GM18520 (cell line): ENCODE data around the gene ARHGAP10.
"Not testable (repeated sequence)": the region's sequence is repeated elsewhere in the genome, so short reads cannot be mapped to it uniquely, and the experiment has no call there.

ENCODE experiments used
- ATAC-seq: cut with Tn5 transposase; IDR thresholded peaks from one replicate; pipeline ENCODE4 v1.9.1; 2021; ENCODE audit not compliant: unreplicated experiment

ARHGAP10 gene

DNA sequence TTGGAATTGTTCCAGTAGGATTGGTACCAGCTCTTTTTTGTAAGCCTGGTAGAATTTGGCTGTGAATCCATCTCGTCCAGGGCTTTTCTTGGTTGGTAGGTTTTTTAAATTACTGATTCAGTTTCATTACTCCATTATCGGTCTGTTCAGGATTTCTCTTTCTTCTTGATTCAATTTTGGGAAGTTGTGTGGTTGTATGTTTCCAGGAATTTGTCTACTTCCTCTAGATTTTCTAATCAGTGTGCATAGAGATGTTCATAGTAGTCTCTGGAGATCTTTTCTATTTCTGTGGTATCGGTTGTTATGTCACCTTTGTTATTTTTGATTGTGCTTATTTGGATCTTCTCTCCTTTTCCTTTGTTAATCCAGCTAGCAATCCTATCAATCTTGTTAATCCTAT, 248.7 kb downstream of the ARHGAP10 start:
- ATAC-seq: no peak

DNA sequence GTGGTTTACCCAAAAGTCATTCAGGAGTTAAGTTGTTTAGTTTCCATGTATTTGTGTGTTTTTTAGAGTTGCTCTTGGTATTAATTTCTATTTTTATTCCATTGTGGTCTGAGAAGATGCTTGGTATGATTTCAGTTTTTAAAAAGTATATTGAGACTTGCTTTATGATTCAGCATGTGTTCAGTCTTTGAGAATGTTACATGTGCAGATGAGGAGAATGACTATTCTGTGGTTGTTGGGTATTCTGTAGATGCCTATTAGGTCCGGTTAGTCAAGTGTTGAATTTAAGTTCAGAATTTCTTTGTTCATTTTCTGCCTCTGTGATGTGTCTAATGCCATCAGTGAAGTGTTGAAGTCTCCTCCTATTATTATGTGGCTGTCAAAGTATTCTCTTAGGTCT, 249.4 kb downstream of the ARHGAP10 start:
- ATAC-seq: peak; percentile 99

DNA sequence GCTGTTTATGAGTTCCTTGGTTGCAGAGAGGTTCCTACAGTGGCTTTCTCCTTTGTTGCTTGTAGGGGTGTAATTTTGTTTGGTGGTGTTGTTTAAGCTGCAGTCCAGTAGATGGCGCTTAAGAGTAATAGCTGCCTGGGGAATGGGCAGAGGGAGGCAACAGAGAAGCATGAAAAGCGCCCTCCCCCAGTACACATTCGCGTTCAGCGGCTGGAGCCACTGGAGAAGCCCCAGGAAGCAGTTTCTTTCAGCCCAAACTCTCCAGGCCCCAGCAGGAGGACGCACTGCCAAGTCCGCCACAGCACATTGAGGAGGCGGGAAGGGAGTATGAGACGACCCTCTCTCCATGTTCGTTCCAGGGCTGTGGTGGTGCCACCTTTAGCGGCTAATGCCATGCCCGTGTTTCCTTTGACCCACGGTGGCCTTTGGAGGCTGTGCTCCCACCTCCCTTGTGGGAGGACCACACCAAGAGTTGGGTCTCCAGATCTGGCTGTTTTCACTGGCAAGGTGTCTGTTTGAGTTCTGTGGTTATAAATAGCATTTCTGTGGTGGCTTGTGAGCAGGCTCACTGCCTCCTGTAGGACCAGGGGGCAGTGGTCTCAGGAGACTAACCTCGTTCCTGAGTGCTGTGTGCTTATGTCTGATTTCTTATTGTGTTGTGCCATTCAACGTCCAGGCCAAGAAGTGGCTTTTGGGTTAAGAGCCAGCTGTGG, 252.3 kb downstream of the ARHGAP10 start:
- ATAC-seq: no peak

DNA sequence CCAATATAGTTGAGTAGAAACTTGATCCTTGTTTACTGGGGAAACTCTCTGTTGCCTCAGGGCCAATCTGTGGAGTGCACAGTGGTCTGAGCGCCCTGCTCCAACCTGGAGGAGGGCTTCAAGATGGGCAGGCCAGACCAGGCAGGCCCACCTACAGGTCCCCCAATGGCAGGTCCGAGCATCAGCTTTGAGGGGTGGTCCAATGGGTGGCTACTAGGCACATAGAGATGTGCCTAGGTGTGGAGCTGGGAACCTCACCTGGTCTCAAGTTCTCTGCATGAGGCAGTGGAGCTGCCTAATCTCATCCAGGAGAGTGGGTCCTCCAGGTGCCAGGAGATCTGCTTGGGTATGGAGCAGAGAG, 252.9 kb downstream of the ARHGAP10 start:
- ATAC-seq: no peak

DNA sequence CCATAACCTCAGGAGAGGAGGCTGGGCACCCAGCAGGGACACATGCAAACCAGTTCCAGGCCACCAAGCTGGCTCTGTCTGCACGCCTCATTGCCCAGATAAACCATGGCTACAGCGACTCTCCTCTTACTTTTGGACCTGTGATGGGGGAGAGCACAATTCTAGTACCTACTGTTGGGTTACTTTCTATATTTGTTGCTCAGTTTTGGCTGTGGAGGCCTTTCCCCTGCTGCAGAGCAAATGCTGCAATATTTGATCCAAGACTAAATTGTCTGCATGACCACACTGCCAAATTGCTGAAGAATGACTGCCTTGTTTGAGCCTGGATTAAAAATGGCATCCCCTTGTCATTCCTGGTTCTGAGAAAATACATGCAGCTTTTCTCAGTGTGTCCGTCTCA, 253.5 kb downstream of the ARHGAP10 start:
- ATAC-seq: no peak

DNA sequence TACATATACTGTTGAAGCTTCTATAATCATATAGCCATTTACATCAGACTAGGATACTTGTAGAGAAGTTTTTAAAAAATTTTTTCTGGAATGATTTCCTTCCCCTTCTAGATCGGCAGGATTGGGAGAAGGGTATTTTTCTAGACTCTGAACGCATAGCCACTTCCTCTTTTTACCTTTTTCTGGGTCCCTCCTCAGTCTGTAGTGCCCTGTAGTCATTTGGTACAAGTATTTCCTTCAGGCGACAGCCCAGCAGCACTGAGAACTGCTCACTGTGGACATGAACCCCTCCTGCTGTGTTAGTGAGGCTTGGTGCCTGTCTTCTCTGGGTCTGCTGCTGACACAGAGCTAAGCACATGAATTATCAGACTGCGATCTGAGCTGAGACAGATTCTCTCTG, 255.4 kb downstream of the ARHGAP10 start:
- ATAC-seq: peak; percentile 63

DNA sequence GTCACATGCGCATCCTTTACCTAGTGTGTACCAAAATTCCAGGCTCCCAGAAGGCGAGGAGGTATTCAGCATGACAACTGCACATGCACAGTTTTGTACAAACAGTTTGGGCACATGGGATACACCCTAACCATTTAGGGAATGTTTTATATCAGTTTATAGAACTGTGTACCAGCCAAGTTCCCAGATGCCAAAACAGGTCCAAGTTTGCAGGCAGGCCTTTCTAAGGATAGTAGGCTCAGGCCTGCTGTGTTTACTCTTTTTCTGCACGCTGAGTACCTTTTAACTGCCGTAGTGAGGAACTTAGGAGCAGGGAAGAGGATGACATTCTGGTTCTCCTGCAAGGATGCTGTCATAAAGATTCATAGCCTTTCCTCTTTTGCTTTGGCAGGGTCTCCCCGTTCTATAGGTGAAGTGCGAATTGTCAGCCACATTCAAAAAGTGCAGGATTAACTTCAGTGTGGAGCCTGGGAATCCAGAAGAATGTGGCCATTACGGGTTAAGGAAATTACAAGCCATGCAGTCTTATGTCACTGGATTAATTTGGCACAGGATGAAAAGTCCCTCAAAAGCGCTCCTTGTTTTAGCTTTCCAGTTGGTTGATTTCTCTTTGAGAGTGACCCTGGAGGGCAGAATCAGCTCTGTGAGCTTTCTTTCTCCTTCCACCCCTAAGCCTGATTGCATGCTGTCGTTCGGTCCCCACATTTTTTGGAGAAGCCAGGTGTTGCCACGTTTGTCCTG, 259.8 kb downstream of the ARHGAP10 start:
- ATAC-seq: no peak

DNA sequence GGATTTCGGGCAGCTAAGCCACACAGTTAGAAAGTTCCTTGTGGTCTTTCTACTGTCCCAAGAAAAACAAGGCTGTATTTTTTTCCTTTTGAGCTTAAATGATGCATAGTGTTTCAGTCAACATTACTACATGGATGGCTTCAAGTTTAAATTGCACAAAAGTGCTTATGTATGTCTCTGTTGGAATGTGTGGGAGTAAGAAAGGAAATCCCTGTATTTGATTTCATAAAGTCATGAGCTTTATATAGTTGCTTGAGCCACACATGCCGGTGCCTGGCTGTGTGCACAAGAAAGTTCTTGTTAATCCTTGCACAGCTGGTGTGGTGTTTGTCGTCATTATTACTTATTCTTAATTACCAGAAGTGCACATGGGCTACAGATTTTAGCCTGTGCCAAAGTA, 262.2 kb downstream of the ARHGAP10 start:
- ATAC-seq: no peak

DNA sequence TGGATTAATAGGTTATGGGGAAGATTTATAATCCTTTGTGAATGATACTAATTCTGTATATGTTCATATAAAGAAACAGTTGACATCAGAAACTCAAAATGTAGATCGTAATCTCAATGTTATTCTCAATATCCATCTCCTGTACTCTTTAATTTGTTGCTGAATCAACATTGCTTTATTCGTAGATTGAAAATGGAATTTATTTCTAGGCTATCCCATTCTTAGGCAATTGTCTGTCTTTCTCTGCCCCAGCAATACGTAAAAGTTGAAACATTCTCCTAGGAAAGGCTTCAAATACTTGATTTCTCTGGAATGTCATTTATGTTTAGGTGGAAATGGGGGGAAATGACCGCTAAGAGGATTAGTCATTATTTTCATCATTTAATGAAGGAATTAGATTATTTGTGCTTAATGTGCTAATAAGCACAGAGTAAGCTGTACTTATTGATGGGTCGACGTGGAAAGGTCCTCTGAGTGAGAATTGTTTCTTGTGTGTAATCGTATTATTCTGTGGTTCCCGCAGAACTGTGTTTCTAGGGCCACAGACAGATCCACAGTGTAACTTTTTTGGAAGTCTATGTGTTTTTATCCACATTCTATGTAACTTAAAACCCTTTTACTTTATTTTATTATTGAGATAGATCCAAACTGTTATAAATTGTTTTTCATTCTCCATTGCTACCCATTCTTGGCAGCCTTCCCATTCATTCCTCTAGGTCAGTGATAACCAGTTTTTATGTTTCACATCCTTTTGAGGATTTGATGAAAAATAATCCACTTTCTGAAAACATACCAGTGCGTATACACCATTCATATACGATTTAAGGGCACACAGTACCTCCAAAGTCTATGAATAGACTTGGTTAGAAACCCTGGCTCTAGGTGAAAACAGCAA, 262.9 kb downstream of the ARHGAP10 start:
- no peak for ATAC-seq

DNA sequence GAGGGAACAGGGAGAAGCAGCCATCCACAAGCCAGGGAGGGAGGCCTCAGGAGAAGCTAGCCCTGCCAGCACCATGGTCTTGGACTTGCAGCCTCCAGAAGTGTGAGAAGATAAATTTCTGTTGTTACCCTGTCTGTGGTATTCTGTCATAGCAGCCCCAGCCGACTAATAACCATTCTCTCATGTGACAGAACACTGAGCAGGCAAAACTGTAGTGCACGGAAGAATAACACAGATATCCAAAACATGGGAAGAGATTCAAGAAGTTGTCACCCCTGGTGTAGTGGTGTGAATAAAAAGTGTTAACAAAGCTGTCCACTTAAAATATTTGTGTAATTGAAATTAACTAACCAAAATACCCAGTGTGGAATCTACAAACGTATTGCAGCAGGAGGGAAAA, 265.0 kb downstream of the ARHGAP10 start:
- no peak for ATAC-seq

DNA sequence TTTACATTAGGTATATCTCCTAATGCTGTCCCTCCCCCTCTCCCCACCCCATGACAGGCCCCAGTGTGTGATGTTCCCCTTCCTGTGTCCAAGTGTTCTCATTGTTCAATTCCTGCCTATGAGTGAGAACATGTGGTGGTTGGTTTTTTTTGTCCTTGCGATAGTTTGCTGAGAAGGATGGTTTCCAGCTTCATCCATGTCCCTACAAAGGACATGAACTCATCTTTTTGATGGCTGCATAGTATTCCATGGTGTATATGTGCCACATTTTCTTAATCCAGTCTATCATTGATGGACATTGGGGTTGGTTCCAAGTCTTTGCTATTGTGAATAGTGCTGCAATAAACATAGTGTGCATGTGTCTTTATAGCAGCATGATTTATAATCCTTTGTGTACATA, 268.1 kb downstream of the ARHGAP10 start:
- not testable (repeated sequence) for ATAC-seq

DNA sequence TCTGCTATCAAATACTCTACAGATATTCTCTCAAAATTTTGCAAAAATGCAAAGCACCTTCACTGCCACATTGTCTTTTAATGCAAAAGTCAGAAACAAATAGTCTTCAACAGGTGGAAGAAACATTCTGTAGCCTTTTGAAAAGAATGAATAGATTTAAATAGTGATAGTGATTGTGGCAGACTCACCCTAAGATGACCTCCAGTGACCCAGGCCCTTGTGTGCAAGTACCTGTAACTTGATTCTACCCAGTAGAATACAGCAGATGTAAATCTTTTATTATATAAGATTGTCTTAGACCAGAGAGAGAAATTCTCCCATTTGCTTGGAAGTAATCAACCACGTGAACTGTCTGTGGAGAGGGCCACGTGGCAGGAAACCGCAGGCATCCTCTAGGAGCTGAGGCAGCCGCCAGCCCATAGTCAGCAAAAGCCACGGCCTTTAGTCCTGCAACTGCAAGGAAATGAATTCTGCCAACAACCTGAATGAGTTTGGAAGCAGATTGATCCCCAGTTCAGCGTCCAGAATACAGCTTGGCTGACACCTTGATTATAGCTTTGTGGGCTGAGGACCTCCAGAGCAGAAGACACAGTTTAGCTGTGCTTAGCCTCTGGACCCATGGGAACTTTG, 272.5 kb downstream of the ARHGAP10 start:
- no peak for ATAC-seq

DNA sequence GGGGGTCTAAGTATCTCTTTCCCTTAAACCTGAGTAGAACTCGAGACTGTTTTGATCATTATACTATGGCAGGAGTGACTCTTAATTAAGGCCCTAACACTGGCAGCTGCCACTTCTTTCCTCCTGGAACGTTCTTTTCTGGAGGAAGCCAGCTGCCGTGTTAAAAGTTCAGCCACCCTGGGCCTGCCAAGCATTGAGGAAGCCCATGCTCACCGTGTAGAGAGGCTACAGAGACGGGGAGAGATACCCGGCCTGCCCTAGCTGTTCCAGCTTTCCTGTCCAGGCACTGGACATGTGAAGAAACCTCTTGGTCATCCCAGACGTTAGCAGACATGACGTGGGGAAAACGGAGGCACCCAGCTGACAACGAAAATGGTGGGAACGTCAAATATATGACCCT, 274.1 kb downstream of the ARHGAP10 start:
- no peak for ATAC-seq

DNA sequence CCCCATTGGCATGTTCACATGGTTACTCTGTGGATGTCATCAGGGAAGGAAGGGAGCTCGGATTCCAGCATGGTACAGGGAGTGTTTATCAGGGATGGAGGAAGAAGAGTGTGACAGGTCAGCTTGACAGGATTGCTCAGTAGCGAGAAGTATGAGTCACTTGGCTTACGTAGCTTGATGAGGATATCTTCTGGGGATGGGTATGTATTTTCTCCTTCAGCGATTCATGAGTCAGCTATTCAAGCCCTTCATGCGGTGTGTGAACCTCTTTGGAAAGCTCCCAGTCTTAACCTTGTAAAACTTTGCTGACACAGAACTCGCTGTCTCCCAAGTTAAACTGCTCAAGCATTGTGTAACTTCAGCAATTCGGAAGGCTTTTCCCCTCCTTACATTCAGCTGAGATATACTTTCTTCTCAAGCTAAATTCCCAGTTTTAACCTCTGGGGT, 275.4 kb downstream of the ARHGAP10 start:
- no peak for ATAC-seq

DNA sequence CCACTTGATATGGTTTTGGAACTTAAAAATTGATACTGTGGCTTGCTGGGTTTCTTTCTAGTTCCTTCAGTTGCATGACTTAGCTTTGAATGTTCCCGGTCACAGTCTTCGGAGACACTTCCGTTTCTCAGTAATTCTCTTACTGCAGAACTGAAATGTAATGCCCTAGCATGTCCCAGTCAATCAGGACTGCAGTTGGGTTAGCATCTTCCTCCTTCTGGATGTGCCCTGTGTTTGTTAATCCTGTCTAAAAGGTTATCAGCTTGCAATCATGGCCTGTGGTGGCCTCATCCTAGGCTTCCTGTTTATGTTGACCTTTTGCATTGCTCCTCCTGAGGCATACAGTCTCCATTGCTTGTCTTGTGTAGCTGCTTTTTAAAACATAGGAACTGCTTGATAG, 275.9 kb downstream of the ARHGAP10 start:
- no peak for ATAC-seq

DNA sequence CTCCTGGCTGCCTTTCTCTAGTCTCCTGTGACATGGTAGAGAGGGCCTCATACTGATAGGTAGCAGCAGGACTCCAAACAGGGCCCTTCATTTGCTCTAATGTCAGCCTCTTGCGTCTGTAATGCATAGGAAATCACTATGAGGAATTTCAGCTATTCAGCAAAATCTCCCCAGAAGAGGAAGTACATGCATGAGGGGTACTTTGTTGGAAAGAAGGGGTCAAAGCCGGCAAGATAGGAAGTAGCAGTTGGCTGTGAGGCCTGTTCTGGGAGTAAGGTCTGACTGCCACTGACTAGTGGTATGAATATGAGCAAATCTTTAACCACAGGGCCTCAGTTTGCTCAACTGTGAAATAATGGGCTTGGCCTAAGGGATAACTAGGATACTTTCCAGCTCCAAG, 283.2 kb downstream of the ARHGAP10 start:
- no peak for ATAC-seq

DNA sequence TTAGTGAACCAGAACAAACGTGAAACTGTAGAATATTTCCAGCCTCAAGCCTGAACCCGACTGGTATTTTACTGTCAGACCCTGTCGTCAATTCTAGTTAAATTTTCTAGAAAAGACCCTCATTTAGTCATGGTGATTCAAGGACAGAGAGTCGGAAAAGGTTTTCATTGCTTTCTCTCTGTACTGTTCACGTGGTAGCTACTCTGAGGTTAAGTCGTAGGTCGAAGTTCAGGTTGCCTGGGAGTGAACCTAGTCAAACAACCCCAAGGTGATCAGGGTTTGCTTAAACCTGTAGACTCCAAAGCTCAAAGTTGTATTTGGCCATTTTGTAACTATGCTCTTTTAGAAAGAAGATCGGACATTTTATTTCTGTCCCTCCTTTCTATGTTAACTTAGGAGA, 283.6 kb downstream of the ARHGAP10 start:
- ATAC-seq: no peak

DNA sequence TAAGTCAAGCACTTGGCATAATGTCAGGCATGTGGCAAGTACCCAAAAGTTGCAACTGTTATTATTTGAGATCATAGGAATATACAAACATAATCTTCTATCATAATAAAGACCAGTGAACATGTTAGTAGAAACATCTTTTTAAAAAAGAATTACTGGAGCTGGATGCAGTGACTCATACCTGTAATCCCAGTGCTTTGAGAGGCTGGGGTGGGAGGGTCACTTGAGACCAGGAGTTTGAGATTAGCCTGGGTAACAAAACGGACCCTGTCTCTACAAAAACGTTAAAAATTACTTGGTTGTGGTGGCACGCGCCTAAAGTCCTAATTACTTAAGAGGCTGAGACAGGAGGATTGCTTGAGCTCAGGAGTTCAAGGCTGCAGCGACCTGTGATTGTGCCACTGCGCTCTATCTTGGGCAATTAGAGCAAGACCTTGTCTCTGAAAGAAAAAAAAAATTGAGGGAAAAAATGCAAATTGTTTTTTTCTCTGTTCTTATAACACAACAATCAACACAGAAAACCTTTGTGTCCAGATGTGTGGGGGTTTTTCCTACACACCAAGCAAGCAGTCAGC, 284.3 kb downstream of the ARHGAP10 start:
- ATAC-seq: no peak

DNA sequence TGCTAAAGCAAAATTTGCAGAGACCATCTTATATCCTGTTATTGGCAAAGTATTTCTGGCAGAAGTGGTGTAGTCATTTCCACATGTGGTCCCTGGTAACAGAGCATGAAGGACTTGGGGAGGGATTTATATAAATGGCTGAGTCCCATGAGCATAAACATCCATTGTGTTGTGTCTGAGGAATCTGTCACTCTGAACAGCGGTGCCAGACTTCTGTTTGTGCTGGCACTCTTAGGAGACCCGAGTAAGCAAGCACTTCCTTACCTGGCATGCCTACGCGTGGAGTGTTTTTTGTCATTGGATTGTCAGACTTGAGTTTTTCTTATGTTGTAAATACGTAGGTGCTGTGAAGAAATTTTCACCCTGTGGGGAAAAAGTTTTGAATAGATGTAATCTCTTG, 285.9 kb downstream of the ARHGAP10 start:
- ATAC-seq: no peak

DNA sequence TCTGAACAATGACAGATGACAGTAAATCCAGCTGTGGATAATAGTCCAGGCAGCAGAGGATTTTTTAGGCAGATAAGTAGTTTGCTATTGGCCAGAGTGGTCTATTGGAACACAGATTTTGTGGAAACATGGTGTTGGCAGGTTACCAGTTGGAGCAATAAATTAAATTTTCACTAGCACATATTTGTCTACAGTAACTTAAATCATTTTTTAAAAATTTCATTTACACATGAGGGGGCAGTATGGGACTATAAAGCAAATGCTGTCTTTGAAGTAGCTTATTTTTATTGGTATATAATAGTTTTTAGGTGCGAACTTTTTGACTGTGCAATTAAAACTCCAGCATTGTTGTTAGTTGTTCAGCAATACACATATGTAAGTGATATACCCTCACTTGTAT, 289.8 kb downstream of the ARHGAP10 start:
- ATAC-seq: no peak

DNA sequence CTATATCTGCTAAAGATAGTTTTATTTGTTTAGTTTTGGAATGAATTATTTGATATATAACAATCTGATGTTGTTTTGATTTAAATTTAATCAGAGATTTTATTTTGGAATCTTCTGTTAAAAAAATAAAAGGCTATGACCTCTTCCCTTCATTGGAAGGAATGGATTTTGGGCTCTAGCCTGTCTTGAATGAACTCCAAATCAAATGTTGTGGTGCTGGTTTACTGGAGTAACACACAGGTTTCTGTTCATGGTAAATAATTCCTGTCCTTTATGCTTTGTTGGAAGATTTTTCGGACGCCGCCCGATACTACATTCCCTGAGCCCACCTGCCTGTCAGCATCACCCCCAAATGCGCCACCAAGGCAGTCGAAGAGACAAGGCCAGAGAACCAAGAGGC, 291.1 kb downstream of the ARHGAP10 start:
- ATAC-seq: no peak
